SJCRH30 (cell line): ENCODE data around the gene SLC9A4. TPM values are rescaled to one million over a fixed set of nuclear protein-coding genes. Genes with fewer than 3 reads are reported as not detected.
A peak's percentile ranks its signal among the peaks of the same experiment; 100 is the strongest.

Source experiments
- DNase-seq, 2 experiments: peaks; one replicate each; pipeline ENCODE4 v3.0.0-alpha.2; 2015 to 2020
- H3K27ac ChIP-seq: fragments of 250-450 bp; sonication (Bioruptor Pico); 2 replicates; pipeline ENCODE4 v1.5.1; 2020; ENCODE audit warnings: mild to moderate bottlenecking, moderate library complexity
- H3K27me3 ChIP-seq: fragments of 250-450 bp; sonication (Bioruptor Pico); 2 replicates; pipeline ENCODE4 v1.5.1; 2020; ENCODE audit warnings: mild to moderate bottlenecking, moderate library complexity
- H3K36me3 ChIP-seq: fragments of 250-450 bp; sonication (Bioruptor Pico); 2 replicates; pipeline ENCODE4 v1.5.1; 2020; ENCODE audit warnings: mild to moderate bottlenecking, moderate library complexity
- H3K4me1 ChIP-seq: fragments of 250-450 bp; sonication (Bioruptor Pico); 2 replicates; pipeline ENCODE4 v1.5.1; 2020; ENCODE audit warnings: mild to moderate bottlenecking, moderate library complexity
- H3K4me3 ChIP-seq: fragments of 250-450 bp; sonication (Bioruptor Pico); 2 replicates; pipeline ENCODE4 v1.5.1; 2020; ENCODE audit warnings: mild to moderate bottlenecking, moderate library complexity
- H3K9me3 ChIP-seq: fragments of 250-450 bp; sonication (Bioruptor Pico); replicated peaks from 2 replicates; pipeline ENCODE4 v1.5.1; 2020; ENCODE audit warnings: mild to moderate bottlenecking, moderate library complexity
- total RNA-seq: library from RNA; depleted of rRNA; stranded (reverse); fragments of >200 nt; shearing (Covaris generic); gene quantifications from 2 replicates; pipeline ENCODE4 v1.2.3, GENCODE V29; 2014

Gene SLC9A4
- total RNA-seq, 1 experiment from 2014 or later = 0.04 TPM

DNA sequence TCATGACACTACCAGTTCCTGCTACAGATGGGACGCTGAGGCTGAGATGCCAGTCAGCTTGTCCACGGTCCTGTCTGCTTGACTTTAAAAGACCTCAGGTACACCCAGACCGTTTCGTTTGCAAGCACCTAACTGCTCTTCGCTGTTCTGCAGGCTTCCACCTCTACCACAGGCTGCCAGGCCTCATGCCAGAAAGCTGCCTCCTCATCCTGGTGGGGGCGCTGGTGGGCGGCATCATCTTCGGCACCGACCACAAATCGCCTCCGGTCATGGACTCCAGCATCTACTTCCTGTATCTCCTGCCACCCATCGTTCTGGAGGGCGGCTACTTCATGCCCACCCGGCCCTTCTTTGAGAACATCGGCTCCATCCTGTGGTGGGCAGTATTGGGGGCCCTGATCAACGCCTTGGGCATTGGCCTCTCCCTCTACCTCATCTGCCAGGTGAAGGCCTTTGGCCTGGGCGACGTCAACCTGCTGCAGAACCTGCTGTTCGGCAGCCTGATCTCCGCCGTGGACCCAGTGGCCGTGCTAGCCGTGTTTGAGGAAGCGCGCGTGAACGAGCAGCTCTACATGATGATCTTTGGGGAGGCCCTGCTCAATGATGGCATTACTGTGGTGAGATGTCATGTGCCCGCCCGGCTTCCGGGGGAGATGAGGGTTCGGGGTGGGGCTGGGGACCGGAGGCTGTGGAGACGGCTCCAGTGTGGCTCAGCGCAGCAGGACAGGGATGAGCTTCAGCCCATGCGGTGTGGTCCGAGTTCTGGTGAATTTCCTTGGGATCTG is 5.9 kb downstream of the SLC9A4 start:
- H3K4me3 ChIP-seq = no peak overlapping the region
- DNase-seq = no peak
- H3K27ac ChIP-seq = no peak overlapping the region
- no peaks in the 10 kb centered on the region for H3K4me1 ChIP-seq
- H3K9me3 ChIP-seq = no peaks in the 10 kb centered on the region
- peaks cover 6% of the 10 kb centered on the region; the same call in 1 of the 2 replicates for H3K27me3 ChIP-seq
- H3K36me3 ChIP-seq = no peaks in the 10 kb centered on the region

DNA sequence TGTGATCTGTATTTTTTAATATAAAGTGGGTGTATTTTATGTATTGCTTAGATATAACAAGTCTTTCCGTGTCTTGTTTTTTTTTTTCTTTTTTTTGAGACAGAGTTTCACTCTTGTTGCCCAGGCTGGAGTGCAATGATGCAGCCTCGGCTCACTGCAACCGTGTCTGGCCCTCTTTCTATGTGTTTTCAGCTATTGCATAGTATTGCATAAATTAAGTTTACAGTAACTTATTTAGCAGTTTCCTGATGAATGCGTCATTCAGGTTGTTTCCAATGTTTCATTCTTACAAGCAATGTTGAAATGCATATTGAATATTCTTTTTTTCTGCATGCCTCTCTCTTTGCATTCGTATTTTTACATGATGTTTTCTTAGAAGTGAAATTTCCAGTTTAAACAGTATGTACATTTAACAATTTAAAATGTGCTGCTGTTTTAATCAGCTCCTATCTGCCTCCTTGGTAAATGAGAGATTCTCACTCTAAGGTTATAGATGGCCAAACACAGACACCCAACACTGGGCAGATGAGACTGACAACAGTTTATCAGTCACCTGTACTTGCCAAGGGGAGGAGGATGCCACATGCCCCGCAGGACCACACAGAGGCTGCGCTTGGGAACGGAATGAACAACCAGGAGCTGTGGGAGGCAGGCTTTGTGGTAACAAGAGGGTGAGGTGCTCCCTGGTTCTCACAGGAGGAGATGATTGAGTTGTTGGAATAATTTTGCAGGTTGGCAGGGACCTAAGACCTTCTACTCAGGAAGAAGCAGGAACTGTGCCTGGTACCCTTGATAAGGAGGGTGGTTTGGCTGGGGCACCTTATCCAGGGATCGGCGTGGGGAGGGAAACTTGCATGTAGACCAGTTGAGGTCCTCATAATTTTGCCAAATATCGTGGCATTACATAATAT is 7.5 kb downstream of the SLC9A4 start:
- H3K9me3 ChIP-seq = no peaks in the 10 kb centered on the region
- no peaks in the 10 kb centered on the region for H3K36me3 ChIP-seq
- H3K27ac ChIP-seq = no peak overlapping the region
- no peak for DNase-seq
- H3K4me1 ChIP-seq = no peaks in the 10 kb centered on the region
- H3K27me3 ChIP-seq = peaks cover 6% of the 10 kb centered on the region; the same call in 1 of the 2 replicates
- no peak overlapping the region for H3K4me3 ChIP-seq

DNA sequence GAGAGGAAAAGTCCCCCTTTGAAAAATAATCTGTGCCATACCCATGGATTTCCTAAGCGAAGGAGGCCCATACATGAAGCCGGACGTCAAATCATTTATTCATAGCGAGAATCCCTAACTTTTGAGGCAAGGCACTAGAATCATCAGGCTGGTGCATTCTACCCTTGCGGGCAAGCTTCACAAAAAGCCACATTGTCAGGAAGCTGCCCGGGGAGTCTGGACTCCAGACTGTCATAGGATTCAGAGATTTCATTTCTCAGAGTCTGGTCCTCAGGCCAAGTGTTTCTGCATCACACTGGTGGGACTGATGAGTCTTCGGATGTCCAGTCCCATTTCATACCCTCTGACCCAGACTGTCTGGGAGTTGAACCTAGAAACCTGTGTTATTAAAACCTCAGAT is 8.9 kb downstream of the SLC9A4 start:
- Histone ChIP-seq H3K27ac (no peak overlapping the region), H3K9me3 (no peaks in the 10 kb centered on the region), H3K4me1 (peaks cover 2% of the 10 kb centered on the region), H3K27me3 (peaks cover 6% of the 10 kb centered on the region; the same call in 1 of the 2 replicates), H3K4me3 (no peak overlapping the region), H3K36me3 (no peaks in the 10 kb centered on the region)
- DNase-seq = no peak

DNA sequence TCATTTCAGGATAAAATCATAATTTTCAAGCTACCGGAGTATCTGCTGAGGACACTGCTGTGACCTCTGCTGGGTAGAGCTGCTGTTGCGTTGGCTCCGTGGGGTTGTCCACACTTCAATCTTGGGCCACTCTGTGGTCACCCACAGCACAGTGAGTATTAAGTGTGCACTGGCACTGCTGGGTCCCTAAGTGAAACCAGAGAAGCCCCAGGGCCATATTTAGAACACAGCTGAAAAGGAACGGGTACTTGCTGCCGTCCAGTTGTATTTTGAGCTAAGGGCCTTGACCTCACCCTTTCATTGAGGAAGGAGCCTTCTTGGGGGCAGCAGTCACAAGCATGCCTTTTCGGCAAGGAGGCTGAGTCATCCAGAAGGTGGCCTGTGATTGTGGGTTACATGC is 10.1 kb downstream of the SLC9A4 start:
- Histone ChIP-seq H3K4me3 (no peak overlapping the region), H3K27ac (no peak overlapping the region), H3K4me1 (peaks cover 11% of the 10 kb centered on the region), H3K36me3 (no peaks in the 10 kb centered on the region), H3K9me3 (no peaks in the 10 kb centered on the region), H3K27me3 (peaks cover 6% of the 10 kb centered on the region; the same call in 1 of the 2 replicates)
- no peak for DNase-seq

DNA sequence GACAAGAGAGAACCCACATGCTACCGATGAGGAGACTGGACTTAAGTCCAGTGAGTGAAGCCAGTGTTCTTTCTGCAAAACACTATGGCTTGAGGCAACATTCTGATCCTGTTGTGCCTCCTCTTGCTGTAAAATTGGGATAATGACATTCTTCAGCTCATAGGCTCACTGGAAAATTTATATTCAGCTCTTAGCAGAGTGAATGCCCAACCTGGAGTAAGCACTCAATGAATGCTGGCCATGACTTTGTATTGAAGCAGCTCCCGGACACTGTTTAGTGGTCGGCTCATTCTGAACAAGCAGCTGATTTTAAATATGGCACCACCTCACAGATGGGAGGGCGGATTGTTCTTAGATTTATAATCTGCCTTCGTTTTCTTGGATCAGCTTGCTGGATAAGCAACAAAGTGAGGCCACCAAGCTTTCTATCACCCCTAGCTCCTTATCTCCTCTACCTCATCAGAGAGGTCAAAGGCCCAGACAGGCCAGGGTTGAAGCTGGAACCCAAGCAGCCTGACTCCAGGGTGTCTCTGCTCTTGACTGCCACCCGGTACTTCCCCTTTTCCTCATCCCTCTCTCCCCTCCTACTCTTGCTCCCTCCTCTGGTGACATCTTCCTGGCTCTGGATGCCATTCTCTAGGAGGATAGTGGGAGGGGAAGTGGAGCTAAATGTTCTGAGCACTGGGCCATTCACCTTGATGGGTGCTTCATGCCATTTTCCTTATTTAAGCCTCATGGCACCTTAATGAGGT is 11.5 kb downstream of the SLC9A4 start:
- H3K9me3 ChIP-seq = no peaks in the 10 kb centered on the region
- H3K27ac ChIP-seq = no peak overlapping the region
- peaks cover 13% of the 10 kb centered on the region for H3K4me1 ChIP-seq
- no peak for DNase-seq
- no peaks in the 10 kb centered on the region for H3K36me3 ChIP-seq
- no peak overlapping the region for H3K4me3 ChIP-seq
- peaks cover 6% of the 10 kb centered on the region; the same call in 1 of the 2 replicates for H3K27me3 ChIP-seq

DNA sequence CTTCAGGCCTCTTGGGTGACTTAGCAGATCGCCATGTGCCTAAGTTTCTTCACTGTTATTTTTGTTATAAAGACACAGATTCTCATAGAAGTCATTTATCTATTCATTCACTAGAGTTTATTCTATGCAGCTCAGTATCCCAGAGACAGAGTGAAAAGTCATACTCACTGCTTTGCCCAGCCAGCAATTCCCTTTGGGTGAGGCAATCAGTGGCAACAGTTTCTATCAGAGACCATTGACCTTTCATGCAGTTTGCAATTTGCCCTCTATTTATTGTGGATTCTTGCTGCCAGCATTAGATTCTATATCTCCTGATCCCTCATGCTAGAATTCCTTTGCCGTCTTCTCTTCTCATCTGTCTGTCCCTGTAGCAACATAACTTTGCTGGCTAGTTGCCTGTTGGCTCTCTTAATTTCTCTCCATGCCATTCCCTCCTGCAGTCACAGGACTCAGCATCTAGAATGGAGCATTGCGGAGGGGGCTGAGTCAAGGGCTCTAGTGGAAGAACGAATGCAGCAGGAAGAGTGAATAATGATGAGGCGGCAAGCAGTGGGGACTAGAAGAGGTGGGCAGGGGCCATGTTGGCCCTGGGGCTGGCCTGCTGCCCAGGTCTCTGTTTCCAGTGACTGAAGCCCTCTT is 12.2 kb downstream of the SLC9A4 start:
- DNase-seq = no peak
- Histone ChIP-seq H3K27ac (no peak overlapping the region), H3K27me3 (peaks cover 6% of the 10 kb centered on the region; the same call in 1 of the 2 replicates), H3K4me3 (no peak overlapping the region), H3K9me3 (no peaks in the 10 kb centered on the region), H3K36me3 (no peaks in the 10 kb centered on the region), H3K4me1 (peaks cover 13% of the 10 kb centered on the region)

DNA sequence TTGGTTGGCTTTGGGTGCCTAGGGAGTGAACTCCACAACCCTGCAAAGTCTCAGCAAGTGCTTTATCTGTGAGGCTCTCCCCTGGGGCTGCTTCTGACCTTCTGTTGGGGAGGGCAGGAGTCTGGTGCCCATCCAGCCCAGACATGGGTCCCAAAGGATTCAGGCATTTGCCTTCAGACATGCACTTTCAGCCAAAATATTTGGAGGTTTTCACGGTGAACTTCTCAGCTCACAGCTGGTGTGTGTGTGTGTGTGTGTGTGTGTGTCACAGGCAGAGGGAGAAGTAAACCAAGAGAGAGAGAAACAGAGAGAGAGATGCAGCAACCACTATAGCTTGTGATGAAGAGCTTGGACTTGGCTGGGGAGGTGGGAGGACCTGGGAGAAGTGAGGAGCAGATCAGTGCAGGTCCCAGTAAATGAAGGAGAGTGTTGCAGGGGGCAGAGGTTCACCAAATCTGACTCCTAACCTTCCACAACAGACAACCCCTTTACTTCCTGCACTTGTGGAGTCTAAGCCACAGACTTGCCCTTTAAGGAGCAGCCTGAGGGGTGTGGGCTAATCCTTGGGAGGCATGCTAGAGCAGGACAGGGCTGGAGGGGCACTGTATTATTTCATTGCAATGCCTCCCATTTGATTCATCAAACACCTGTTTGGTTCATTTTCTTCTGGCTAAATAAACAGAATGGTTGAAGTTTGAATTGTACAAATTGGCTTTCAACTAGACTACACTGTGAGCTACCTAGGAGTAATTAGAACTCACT is 14.1 kb downstream of the SLC9A4 start:
- H3K9me3 ChIP-seq = no peaks in the 10 kb centered on the region
- DNase-seq = peak; percentile 15 to 25
- peak overlapping the region; percentile 49 for H3K27ac ChIP-seq
- H3K36me3 ChIP-seq = no peaks in the 10 kb centered on the region
- H3K27me3 ChIP-seq = no peaks in the 10 kb centered on the region
- H3K4me1 ChIP-seq = peaks cover 13% of the 10 kb centered on the region
- H3K4me3 ChIP-seq = no peak overlapping the region

DNA sequence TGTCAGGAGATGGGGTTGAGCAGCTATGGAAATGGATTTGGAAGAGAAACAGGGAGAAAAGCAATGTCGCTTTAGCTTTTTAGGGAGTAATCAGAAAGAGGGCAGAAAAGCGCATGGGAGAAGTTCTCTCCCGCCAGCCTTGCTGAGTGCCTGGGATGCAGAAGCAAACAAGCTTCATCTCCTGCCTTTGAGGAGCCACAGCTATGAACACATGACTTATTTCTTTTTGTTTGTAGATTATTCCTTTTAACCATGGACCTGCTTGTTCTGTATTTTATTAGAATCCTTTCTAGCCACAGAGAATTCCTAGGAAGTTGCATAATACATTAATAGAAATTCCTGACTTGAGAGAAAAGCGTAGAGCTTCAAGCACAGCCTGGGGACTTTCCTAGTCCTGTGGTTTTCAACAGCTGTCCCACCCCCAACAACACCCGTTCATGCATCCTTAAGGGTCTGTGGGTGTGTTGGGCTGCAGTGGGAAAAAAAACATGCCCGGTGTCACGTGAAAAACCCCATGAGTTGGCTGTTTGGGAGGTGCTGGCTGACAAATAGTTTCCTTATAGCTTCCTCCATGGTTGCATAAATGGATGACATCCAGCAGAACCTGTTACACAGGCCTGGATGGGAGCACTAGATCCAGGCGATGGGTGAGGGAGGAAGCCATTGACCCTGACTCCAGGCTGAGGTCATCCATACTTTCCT is 14.9 kb downstream of the SLC9A4 start:
- DNase-seq = peak; percentile 71 to 73
- Histone ChIP-seq H3K9me3 (no peaks in the 10 kb centered on the region; the same call in 1 of the 2 replicates), H3K4me1 (peaks cover 13% of the 10 kb centered on the region), H3K36me3 (no peaks in the 10 kb centered on the region), H3K27me3 (no peaks in the 10 kb centered on the region), H3K4me3 (no peak overlapping the region), H3K27ac (peak overlapping the region; percentile 49)

DNA sequence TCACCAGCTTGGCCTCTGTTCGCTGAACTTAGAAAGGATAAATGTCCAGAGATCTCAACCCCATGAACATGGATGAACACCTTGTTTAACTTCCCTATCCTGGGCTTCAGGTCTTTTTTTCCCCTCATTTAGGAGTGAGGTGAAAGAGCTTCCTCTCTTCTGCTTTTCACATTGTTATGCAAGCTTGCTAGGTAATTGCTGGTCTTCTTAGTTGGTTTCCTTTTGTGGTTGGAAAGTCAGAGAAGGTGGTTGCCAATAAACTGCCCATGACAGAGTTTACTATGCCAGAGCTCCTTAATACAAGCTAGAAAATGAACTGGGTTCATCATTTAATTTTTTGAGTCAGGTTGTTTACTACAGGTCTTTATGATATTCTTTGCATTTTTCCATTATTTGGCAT is 16.6 kb downstream of the SLC9A4 start:
- Histone ChIP-seq H3K9me3 (no peaks in the 10 kb centered on the region; the same call in 1 of the 2 replicates), H3K27me3 (no peaks in the 10 kb centered on the region), H3K4me3 (no peak overlapping the region), H3K4me1 (peaks cover 13% of the 10 kb centered on the region), H3K36me3 (no peaks in the 10 kb centered on the region), H3K27ac (no peak overlapping the region)
- no peak for DNase-seq

DNA sequence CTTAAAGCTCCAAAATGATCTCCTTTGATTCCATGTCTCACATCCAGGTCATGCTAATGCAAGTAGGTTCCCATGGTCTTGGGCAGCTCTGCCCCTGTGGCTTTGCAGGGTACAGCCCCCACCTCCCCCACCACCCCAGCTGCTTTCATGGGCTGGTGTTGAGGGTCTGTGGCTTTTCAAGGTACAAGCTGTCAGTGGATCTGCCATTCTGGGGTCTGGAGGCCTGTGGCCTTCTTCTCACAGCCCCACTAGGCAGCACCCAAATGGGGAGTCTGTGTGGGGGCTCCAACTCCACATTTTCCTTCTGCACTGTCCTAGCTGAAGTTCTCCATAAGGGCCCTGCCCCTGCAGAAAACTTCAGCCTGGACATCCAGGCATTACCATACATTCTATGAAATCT is 19.0 kb downstream of the SLC9A4 start:
- no peak for DNase-seq
- Histone ChIP-seq H3K27me3 (no peaks in the 10 kb centered on the region), H3K4me1 (peaks cover 9% of the 10 kb centered on the region)

DNA sequence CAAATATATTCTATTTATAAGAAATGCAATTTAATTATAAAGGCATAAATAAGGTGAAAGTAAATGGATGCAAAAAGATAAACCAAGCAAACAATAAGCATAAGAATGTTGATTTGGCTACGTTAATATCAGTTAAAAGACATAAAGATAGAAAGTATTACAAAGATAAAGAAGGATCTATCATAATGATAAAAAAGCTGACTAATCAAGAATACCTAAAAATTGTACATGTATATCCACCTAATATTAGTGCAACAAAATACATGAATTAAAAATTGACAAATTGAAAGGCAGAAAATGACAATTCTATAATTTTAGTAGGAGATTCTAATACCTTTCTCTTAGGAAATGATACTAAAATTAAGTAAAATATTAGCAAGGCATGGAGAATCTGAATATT is 21.5 kb downstream of the SLC9A4 start:
- H3K9me3 ChIP-seq = no peaks in the 10 kb centered on the region; the same call in 1 of the 2 replicates
- no peaks in the 10 kb centered on the region for H3K27me3 ChIP-seq
- no peak overlapping the region for H3K4me3 ChIP-seq
- DNase-seq = no peak
- no peaks in the 10 kb centered on the region for H3K4me1 ChIP-seq
- no peak overlapping the region for H3K27ac ChIP-seq
- no peaks in the 10 kb centered on the region for H3K36me3 ChIP-seq

More for the DNA sequence above, 19.0 kb downstream of the SLC9A4 start:
- Histone ChIP-seq H3K4me3 (no peak overlapping the region), H3K36me3 (no peaks in the 10 kb centered on the region), H3K9me3 (no peaks in the 10 kb centered on the region; the same call in 1 of the 2 replicates), H3K27ac (no peak overlapping the region)

DNA sequence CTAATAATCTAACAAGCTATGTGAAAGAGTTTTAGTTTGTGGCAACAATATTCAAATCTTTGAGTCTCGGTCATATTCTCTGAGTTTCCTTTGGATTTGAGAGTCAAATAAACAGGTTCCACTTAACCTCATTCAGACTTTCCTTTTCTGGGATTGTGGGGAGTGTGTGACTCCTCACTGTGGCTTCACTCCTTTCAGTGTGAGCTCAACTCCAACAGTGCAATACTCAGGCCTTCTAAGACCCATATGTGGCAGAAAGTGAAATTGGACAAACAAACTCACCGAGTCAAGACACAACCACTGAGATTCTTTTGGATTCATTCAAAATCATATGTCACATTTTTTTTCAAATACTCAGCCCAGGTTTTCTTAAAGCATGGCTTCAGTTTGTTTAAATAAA is 25.4 kb downstream of the SLC9A4 start:
- Histone ChIP-seq H3K4me3 (no peak overlapping the region), H3K27me3 (no peaks in the 10 kb centered on the region), H3K27ac (no peak overlapping the region), H3K36me3 (no peaks in the 10 kb centered on the region), H3K9me3 (no peaks in the 10 kb centered on the region), H3K4me1 (no peaks in the 10 kb centered on the region)
- DNase-seq = no peak

DNA sequence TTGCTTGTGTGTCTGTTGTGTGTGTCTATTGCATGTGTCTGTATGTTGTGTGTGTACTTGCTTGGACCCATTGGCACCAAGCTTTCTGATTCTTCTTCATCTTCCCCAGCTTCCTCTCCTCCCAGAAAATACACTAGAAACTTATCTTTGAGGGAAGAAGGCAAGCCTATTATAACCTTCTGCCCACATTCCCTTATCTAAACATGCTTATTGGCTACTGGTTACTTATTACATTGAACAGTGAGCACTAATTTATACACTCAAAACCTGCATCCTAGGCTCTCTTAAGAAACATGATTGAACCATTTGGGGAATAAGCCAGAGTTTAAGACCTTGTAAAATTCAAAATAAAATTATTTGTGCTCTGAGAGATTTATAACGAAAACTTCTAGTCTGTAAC is 26.5 kb downstream of the SLC9A4 start:
- H3K36me3 ChIP-seq = no peaks in the 10 kb centered on the region
- no peaks in the 10 kb centered on the region for H3K27me3 ChIP-seq
- H3K27ac ChIP-seq = no peak overlapping the region
- H3K9me3 ChIP-seq = no peaks in the 10 kb centered on the region
- no peaks in the 10 kb centered on the region for H3K4me1 ChIP-seq
- no peak overlapping the region for H3K4me3 ChIP-seq
- no peak for DNase-seq
